ENCODE data around the gene MSANTD2. TPM values are rescaled to one million over a fixed set of nuclear protein-coding genes. Genes with fewer than 3 reads are reported as not detected.

Gene MSANTD2
- total and polyA plus RNA-seq, 4 donors = 1.6 to 7.7 (median 2.3) TPM

DNA sequence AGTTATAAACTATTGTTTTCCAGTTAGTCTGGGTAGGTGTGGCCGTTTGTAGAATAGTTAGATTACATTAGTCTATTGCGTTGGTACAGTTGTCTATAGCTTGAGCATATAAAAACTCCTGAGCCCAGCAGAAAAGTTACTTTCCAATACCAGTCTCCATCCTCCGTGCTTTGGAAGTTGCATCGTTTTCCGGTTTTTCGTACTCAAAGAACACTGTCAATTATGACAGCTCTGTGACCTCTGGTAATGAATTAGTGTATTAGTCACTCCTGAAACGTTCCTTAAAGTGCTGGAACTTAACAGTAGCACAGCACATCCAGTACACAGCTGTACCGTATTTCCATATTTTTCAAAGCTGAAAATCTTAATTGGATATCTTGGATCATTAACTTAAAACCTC is 808 bp upstream of the MSANTD2 start:
- DNase-seq (ENCODE audit: low spot score) = no peak
- 18% methylated on average over 8 of the region's 8 CpGs for WGBS
- Histone ChIP-seq H3K4me3 (ENCODE audit: low read depth in 1 of 3, low read length in 3 of 3) (peak overlapping the region; percentile 78 to 100 (median 79)), H3K4me1 (ENCODE audit: control insufficient read depth in 4 of 4, insufficient read depth in 4 of 4, low read length in 3 of 4) (peaks cover 4 to 21% (median 15%) of the 10 kb centered on the region in 4 donors), H3K9me3 (ENCODE audit: control insufficient read depth in 4 of 4, low read length in 3 of 4) (no peaks in the 10 kb centered on the region), H3K36me3 (ENCODE audit: control insufficient read depth in 4 of 4, insufficient read depth in 3 of 4, low read depth in 1 of 4, low read length in 3 of 4) (peaks cover 0 to 5% (median 1%) of the 10 kb centered on the region in 4 donors), H3K9ac (ENCODE audit: low read depth in 1 of 2, low read length in 2 of 2) (peak overlapping the region; percentile 72 to 92), H3K27ac (ENCODE audit: low read depth in 1 of 2, low read length in 2 of 2) (peak overlapping the region; percentile 88 to 97), H3K27me3 (ENCODE audit: control insufficient read depth in 4 of 4, insufficient read depth in 4 of 4, low read length in 3 of 4) (no peaks in the 10 kb centered on the region)
- TF ChIP-seq EGR1 (IDR thresholded peaks at IDR 0.05; ENCODE audit: low read depth in 2 of 2) = peak in 1 of 2 donors; percentile 7
- no peak for TF ChIP-seq ZBTB33 (IDR thresholded peaks at IDR 0.05)

DNA sequence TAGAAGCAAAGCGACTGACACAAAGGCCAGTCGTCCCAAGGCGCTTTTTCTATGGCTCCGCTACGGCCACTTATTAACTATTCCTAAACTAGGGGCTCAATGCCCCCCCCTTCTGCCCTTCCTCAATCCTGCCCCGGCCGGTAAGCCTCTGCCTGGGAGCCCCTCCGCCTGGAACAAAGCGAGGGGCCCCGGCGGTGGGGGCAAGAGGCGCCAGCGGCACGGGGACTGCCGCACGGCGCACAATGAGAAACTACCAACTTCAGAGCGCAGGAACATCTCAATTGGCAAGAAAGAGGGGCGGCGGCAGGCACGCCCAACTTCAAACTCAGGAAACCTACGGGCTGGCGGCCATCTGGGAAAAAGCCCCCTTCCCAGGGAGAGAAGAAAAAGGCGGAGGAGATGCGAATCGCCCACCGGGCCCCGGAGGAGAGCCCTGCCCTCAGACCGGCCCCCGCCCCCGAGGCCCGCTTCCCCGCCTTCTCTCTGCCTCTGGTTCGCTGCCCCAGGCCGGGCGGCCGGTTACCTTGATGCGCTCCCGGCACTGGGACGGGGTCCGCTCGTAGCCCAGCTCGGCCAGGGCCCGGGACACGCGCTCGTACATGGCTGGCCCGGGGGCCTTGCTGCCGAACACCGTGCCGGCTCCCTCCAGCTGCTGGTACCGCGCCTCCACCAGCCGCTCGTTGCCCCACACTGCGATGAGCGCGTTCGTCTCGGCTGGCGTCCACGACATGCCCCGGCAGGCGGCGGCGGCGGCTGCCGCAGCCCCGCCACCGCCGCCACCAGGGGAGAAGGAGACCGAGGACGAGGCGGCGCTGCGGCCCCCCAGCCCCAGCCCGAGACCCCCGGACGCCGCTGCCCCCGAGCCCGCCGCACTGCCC is 619 bp downstream of the MSANTD2 start:
- Histone ChIP-seq H3K36me3 (ENCODE audit: control insufficient read depth in 4 of 4, insufficient read depth in 3 of 4, low read depth in 1 of 4, low read length in 3 of 4) (peaks cover 0 to under 1% (median 0%) of the 10 kb centered on the region in 4 donors), H3K9ac (ENCODE audit: low read depth in 1 of 2, low read length in 2 of 2) (peak overlapping the region; percentile 29 to 53), H3K4me3 (ENCODE audit: low read depth in 1 of 3, low read length in 3 of 3) (peak overlapping the region; percentile 78 to 100 (median 79)), H3K27ac (ENCODE audit: low read depth in 1 of 2, low read length in 2 of 2) (peak overlapping the region; percentile 88 to 97), H3K9me3 (ENCODE audit: control insufficient read depth in 4 of 4, low read length in 3 of 4) (no peaks in the 10 kb centered on the region), H3K27me3 (ENCODE audit: control insufficient read depth in 4 of 4, insufficient read depth in 4 of 4, low read length in 3 of 4) (no peaks in the 10 kb centered on the region), H3K4me1 (ENCODE audit: control insufficient read depth in 4 of 4, insufficient read depth in 4 of 4, low read length in 3 of 4) (peaks cover 4 to 21% (median 15%) of the 10 kb centered on the region in 4 donors)
- DNase-seq (ENCODE audit: low spot score) = peak; percentile 49
- WGBS = under 1% methylated on average over 83 of the region's 83 CpGs
- TF ChIP-seq EGR1 (IDR thresholded peaks at IDR 0.05; ENCODE audit: low read depth in 2 of 2) (no peak), NR2F2 (IDR thresholded peaks at IDR 0.05) (no peak), CTCF (IDR thresholded peaks at IDR 0.05; ENCODE audit: low read depth, low read length, missing input control) (no peak), JUND (IDR thresholded peaks at IDR 0.05) (no peak), GABPA (IDR thresholded peaks at IDR 0.05 in 1 of 2, conservative IDR thresholded peaks at IDR 0.05 in 1 of 2) (no peak), FOXA1 (IDR thresholded peaks at IDR 0.05) (no peak)

GRCh38 chr11:124798991-124799347 is 1.2 kb downstream of the MSANTD2 start:
- Histone ChIP-seq H3K9me3 (ENCODE audit: control insufficient read depth in 4 of 4, low read length in 3 of 4) (no peaks in the 10 kb centered on the region), H3K27ac (ENCODE audit: low read depth in 1 of 2, low read length in 2 of 2) (peak overlapping the region in 1 of 2 donors; percentile 88)
- 9% methylated on average over 8 of the region's 8 CpGs for WGBS

More at GRCh38 chr11:124798991-124799347, 1.2 kb downstream of the MSANTD2 start:
- H3K4me3 ChIP-seq (ENCODE audit: low read depth in 1 of 3, low read length in 3 of 3) = peak overlapping the region; percentile 78 to 100 (median 79)
- TF ChIP-seq, protein P1, sequence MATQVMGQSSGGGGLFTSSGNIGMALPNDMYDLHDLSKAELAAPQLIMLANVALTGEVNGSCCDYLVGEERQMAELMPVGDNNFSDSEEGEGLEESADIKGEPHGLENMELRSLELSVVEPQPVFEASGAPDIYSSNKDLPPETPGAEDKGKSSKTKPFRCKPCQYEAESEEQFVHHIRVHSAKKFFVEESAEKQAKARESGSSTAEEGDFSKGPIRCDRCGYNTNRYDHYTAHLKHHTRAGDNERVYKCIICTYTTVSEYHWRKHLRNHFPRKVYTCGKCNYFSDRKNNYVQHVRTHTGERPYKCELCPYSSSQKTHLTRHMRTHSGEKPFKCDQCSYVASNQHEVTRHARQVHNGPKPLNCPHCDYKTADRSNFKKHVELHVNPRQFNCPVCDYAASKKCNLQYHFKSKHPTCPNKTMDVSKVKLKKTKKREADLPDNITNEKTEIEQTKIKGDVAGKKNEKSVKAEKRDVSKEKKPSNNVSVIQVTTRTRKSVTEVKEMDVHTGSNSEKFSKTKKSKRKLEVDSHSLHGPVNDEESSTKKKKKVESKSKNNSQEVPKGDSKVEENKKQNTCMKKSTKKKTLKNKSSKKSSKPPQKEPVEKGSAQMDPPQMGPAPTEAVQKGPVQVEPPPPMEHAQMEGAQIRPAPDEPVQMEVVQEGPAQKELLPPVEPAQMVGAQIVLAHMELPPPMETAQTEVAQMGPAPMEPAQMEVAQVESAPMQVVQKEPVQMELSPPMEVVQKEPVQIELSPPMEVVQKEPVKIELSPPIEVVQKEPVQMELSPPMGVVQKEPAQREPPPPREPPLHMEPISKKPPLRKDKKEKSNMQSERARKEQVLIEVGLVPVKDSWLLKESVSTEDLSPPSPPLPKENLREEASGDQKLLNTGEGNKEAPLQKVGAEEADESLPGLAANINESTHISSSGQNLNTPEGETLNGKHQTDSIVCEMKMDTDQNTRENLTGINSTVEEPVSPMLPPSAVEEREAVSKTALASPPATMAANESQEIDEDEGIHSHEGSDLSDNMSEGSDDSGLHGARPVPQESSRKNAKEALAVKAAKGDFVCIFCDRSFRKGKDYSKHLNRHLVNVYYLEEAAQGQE (IDR thresholded peaks at IDR 0.05) = no peak
- no peak for TF ChIP-seq YY1 (IDR thresholded peaks at IDR 0.05)
- TF ChIP-seq RXRA (IDR thresholded peaks at IDR 0.05) = no peak
- no peak for TF ChIP-seq EGR1 (IDR thresholded peaks at IDR 0.05; ENCODE audit: low read depth in 2 of 2)
- TF ChIP-seq JUND (IDR thresholded peaks at IDR 0.05) = no peak
- TF ChIP-seq, protein P2, sequence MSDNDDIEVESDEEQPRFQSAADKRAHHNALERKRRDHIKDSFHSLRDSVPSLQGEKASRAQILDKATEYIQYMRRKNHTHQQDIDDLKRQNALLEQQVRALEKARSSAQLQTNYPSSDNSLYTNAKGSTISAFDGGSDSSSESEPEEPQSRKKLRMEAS (IDR thresholded peaks at IDR 0.05) = no peak
- TF ChIP-seq FOXA1 (IDR thresholded peaks at IDR 0.05) = no peak
- no peak for TF ChIP-seq GABPA (IDR thresholded peaks at IDR 0.05 in 1 of 2, conservative IDR thresholded peaks at IDR 0.05 in 1 of 2)
- TF ChIP-seq ATF3 (IDR thresholded peaks at IDR 0.05) = no peak
- no peak for TF ChIP-seq SP1 (IDR thresholded peaks at IDR 0.05)
- H3K36me3 ChIP-seq (ENCODE audit: control insufficient read depth in 4 of 4, insufficient read depth in 3 of 4, low read depth in 1 of 4, low read length in 3 of 4) = no peaks in the 10 kb centered on the region
- no peak for DNase-seq (ENCODE audit: low spot score)
- peak overlapping the region in 1 of 2 donors; percentile 53 for H3K9ac ChIP-seq (ENCODE audit: low read depth in 1 of 2, low read length in 2 of 2)
- H3K4me1 ChIP-seq (ENCODE audit: control insufficient read depth in 4 of 4, insufficient read depth in 4 of 4, low read length in 3 of 4) = peaks cover 4 to 21% (median 15%) of the 10 kb centered on the region in 4 donors
- no peaks in the 10 kb centered on the region for H3K27me3 ChIP-seq (ENCODE audit: control insufficient read depth in 4 of 4, insufficient read depth in 4 of 4, low read length in 3 of 4)

Measured in liver (tissue), 9 donors.